Testis (tissue), 2 donors: Measurements from ENCODE around the gene TNFRSF9.

Experiments used
- CTCF ChIP-seq, 3 experiments: fragments of 450-650 bp in 2 of 3; fragments of 200-600 bp in 1 of 3; sonication (generic) in 1 of 3; IDR thresholded peaks; one replicate each; pipeline ENCODE4 v1.5.1; 2016 to 2019; ENCODE audit warnings: antibody characterized with exemption in 3 of 3, mild to moderate bottlenecking in 2 of 3, moderate library complexity in 1 of 3
- POLR2A ChIP-seq: fragments of 450-650 bp; IDR thresholded peaks from one replicate; pipeline ENCODE4 v1.6.1; 2017; ENCODE audit warnings: antibody characterized with exemption, mild to moderate bottlenecking, moderate library complexity

GRCh38 chr1:7915826-7916500, 24.7 kb downstream of the TNFRSF9 start:
- TF ChIP-seq CTCF (IDR thresholded peaks at IDR 0.05) (no peak), POLR2A (no peak)
